Stimulated activated naive CD4-positive, alpha-beta T cell (primary cell): ENCODE measurements around the gene C10orf143.
"Not testable (repeated sequence)": the region's sequence is repeated elsewhere in the genome, so short reads cannot be mapped to it uniquely, and the experiment has no call there.

Source experiments
- DNase-seq, 6 experiments: peaks; one replicate each; lab custom pipeline; 2025; lab: John Stamatoyannopoulos, UW

C10orf143 gene

GRCh38 chr10:130036296-130037065 lies 74.1 kb downstream of the C10orf143 start:
- DNase-seq, result no peak

- no peak for DNase-seq
Observed at GRCh38 chr10:130029209-130029608, 81.4 kb downstream of the C10orf143 start.

GRCh38 chr10:130028465-130028819 lies 82.2 kb downstream of the C10orf143 start:
- DNase-seq, result no peak

- DNase-seq, result no peak
Observed at GRCh38 chr10:130027716-130028464, 82.7 kb downstream of the C10orf143 start.

GRCh38 chr10:130026670-130027456 lies 83.8 kb downstream of the C10orf143 start:
- DNase-seq, result no peak

GRCh38 chr10:130025811-130026485 lies 84.7 kb downstream of the C10orf143 start:
- no peak for DNase-seq

GRCh38 chr10:130025326-130025725 lies 85.3 kb downstream of the C10orf143 start:
- DNase-seq, result no peak

GRCh38 chr10:130024779-130025325 lies 85.8 kb downstream of the C10orf143 start:
- DNase-seq, result no peak

GRCh38 chr10:130024326-130024725 lies 86.3 kb downstream of the C10orf143 start:
- not testable (repeated sequence) for DNase-seq

GRCh38 chr10:130023454-130024230 lies 87.0 kb downstream of the C10orf143 start:
- DNase-seq, result no peak

- DNase-seq, result no peak
Observed at GRCh38 chr10:130022511-130023299, 87.9 kb downstream of the C10orf143 start.

GRCh38 chr10:130022086-130022485 lies 88.5 kb downstream of the C10orf143 start:
- no peak for DNase-seq

- DNase-seq, result no peak
Observed at GRCh38 chr10:130021383-130021950, 89.2 kb downstream of the C10orf143 start.

GRCh38 chr10:130020651-130021382 lies 89.8 kb downstream of the C10orf143 start:
- DNase-seq, result no peak

GRCh38 chr10:130018730-130019185 lies 91.9 kb downstream of the C10orf143 start:
- no peak for DNase-seq

- DNase-seq, result no peak
Observed at GRCh38 chr10:130018265-130018664, 92.4 kb downstream of the C10orf143 start.

- no peak for DNase-seq
Observed at GRCh38 chr10:130017631-130018022, 93.0 kb downstream of the C10orf143 start.

GRCh38 chr10:130016993-130017630 lies 93.5 kb downstream of the C10orf143 start:
- DNase-seq, result no peak
